ENCODE measurements around the gene ATF2. TPM values are rescaled to one million over a fixed set of nuclear protein-coding genes. Genes with fewer than 3 reads are reported as not detected.

Gene ATF2
- total and polyA plus RNA-seq, 2 of the 4 experiments (the other 2 are of a cell fraction): 23.2 to 60.0 TPM

DNA sequence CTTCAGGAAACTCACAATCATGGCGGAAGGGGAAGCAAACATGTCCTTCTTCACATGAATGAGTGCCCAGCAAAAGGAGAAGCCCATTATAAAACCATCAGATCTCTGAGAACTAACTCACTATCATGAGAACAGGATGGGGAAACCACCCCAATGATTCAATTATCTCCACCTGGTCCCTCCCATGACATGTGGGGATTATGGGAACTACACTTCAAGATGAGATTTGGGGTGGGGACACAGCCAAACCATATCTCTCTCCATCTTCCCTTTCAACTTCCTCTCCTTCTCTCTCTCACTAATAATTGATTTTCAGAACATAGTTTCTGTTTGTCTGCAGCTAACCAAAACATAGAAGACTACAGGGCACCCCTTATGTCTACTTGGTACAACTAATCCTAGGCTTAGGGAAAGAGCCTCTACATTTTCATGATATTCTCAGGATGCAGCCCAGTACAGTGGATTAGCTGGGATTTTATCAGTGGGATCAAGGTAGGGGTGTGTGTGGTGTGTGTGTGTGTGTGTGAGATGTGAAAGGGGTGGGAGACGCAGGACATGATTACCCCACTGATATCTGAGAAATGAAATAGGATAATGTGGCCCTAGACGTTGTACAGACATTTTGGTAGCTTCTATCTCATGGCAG is 2.8 kb upstream of the ATF2 start:
- Histone ChIP-seq H3K56ac (ENCODE audit: extremely low read depth, insufficient read depth, low read length) (no peak overlapping the region), H3K4me2 (ENCODE audit: low read depth, low read length) (no peak overlapping the region), H2AK5ac (ENCODE audit: low read depth, low read length) (no peak overlapping the region), H3K23ac (ENCODE audit: low read depth, low read length) (no peak overlapping the region), H2AFZ (replicated peaks; ENCODE audit: low read length, poor library complexity) (no peak overlapping the region), H4K20me1 (ENCODE audit: insufficient read depth, low read length) (peaks cover under 1% of the 10 kb centered on the region; the same call in 1 of the 2 replicates), H3K36me3 (ENCODE audit: control insufficient read depth, insufficient read depth, low read length) (peaks cover 3% of the 10 kb centered on the region; the same call in 1 of the 2 replicates), H3K4me3 (ENCODE audit: insufficient read depth, low read depth, low read length) (no peak overlapping the region), H4K5ac (ENCODE audit: low read depth, low read length) (no peak overlapping the region), H4K91ac (ENCODE audit: insufficient read depth, low read depth, low read length) (no peak overlapping the region), H2BK5ac (ENCODE audit: low read depth, low read length, poor library complexity, severe bottlenecking) (no peak overlapping the region), H3K27me3 (ENCODE audit: control insufficient read depth, insufficient read depth, low read length) (no peaks in the 10 kb centered on the region), H2BK15ac (ENCODE audit: low read depth, low read length) (no peak overlapping the region), H3K79me1 (ENCODE audit: low read depth in 1 of 2, low read length in 2 of 2) (peaks cover 5 to 19% of the 10 kb centered on the region in 2 experiments), H3K9me1 (ENCODE audit: insufficient read depth, low read length) (0 out of 2 replicates have a peak, but pooled peaks cover 2% of the 10 kb centered on the region), H4K8ac (ENCODE audit: low read depth in 2 of 2, low read length in 2 of 2) (no peak overlapping the region), H2BK120ac (ENCODE audit: low read depth, low read length) (no peak overlapping the region), H3K18ac (ENCODE audit: low read depth, low read length) (no peak overlapping the region), H3K9ac (ENCODE audit: low read depth, low read length) (no peak overlapping the region), H2BK20ac (ENCODE audit: low read depth, low read length) (no peak overlapping the region), H3K4me1 (ENCODE audit: control insufficient read depth, insufficient read depth, low read length) (no peaks in the 10 kb centered on the region), H3K9me3 (ENCODE audit: control insufficient read depth, insufficient read depth, low read length) (no peaks in the 10 kb centered on the region), H3K27ac (ENCODE audit: insufficient read depth, low read length) (no peak overlapping the region), H2AK9ac (replicated peaks; ENCODE audit: low read depth, low read length, poor library complexity) (no peak overlapping the region), H3K14ac (replicated peaks; ENCODE audit: low read depth, low read length) (no peak overlapping the region), H3K4ac (ENCODE audit: low read depth, low read length) (no peak overlapping the region)
- no TSS peak for BruUV-seq (replicated peaks)
- intact Hi-C loops (cut with micrococcal nuclease): no loop called here
- TF ChIP-seq CHD1 (IDR thresholded peaks at IDR 0.05; ENCODE audit: low read depth, low read length): no peak
- TF ChIP-seq MAFK (IDR thresholded peaks at IDR 0.05; ENCODE audit: low read depth, low read length): no peak
- TF ChIP-seq, protein P1, sequence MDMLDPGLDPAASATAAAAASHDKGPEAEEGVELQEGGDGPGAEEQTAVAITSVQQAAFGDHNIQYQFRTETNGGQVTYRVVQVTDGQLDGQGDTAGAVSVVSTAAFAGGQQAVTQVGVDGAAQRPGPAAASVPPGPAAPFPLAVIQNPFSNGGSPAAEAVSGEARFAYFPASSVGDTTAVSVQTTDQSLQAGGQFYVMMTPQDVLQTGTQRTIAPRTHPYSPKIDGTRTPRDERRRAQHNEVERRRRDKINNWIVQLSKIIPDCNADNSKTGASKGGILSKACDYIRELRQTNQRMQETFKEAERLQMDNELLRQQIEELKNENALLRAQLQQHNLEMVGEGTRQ (IDR thresholded peaks at IDR 0.05; ENCODE audit: low read depth, low read length): no peak
- no peak for TF ChIP-seq MAZ (IDR thresholded peaks at IDR 0.05; ENCODE audit: borderline replicate concordance, low read depth, low read length)
- TF ChIP-seq RFX5 (IDR thresholded peaks at IDR 0.05; ENCODE audit: low read depth, low read length): no peak
- TF ChIP-seq, protein P2, sequence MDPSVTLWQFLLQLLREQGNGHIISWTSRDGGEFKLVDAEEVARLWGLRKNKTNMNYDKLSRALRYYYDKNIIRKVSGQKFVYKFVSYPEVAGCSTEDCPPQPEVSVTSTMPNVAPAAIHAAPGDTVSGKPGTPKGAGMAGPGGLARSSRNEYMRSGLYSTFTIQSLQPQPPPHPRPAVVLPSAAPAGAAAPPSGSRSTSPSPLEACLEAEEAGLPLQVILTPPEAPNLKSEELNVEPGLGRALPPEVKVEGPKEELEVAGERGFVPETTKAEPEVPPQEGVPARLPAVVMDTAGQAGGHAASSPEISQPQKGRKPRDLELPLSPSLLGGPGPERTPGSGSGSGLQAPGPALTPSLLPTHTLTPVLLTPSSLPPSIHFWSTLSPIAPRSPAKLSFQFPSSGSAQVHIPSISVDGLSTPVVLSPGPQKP (IDR thresholded peaks at IDR 0.05; ENCODE audit: borderline replicate concordance, low read depth, low read length): no peak
- TF ChIP-seq POLR2A (IDR thresholded peaks at IDR 0.05; ENCODE audit: low read depth, low read length): no peak
- TF ChIP-seq MXI1 (IDR thresholded peaks at IDR 0.05; ENCODE audit: borderline replicate concordance, low read depth, low read length): no peak
- TF ChIP-seq RAD21 (IDR thresholded peaks at IDR 0.05; ENCODE audit: low read length): no peak
- TF ChIP-seq SMC3 (IDR thresholded peaks at IDR 0.05; ENCODE audit: low read depth, low read length): no peak
- TF ChIP-seq, protein P3, sequence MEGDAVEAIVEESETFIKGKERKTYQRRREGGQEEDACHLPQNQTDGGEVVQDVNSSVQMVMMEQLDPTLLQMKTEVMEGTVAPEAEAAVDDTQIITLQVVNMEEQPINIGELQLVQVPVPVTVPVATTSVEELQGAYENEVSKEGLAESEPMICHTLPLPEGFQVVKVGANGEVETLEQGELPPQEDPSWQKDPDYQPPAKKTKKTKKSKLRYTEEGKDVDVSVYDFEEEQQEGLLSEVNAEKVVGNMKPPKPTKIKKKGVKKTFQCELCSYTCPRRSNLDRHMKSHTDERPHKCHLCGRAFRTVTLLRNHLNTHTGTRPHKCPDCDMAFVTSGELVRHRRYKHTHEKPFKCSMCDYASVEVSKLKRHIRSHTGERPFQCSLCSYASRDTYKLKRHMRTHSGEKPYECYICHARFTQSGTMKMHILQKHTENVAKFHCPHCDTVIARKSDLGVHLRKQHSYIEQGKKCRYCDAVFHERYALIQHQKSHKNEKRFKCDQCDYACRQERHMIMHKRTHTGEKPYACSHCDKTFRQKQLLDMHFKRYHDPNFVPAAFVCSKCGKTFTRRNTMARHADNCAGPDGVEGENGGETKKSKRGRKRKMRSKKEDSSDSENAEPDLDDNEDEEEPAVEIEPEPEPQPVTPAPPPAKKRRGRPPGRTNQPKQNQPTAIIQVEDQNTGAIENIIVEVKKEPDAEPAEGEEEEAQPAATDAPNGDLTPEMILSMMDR (conservative IDR thresholded peaks at IDR 0.05; ENCODE audit: low read depth, low read length): no peak
- TF ChIP-seq FOS (IDR thresholded peaks at IDR 0.05; ENCODE audit: low read depth, low read length): no peak
- no peak for TF ChIP-seq BHLHE40 (IDR thresholded peaks at IDR 0.05; ENCODE audit: low read depth, low read length)
- TF ChIP-seq CEBPB (IDR thresholded peaks at IDR 0.05; ENCODE audit: low read depth, low read length): no peak
- no peak for TF ChIP-seq RCOR1 (IDR thresholded peaks at IDR 0.05; ENCODE audit: insufficient replicate concordance, low read length)
- no peak for TF ChIP-seq NFE2L2 (IDR thresholded peaks at IDR 0.05; ENCODE audit: low read depth, low read length)
- ATAC-seq (ENCODE audit: low read depth) (no peak), DNase-seq (no peak)
- in situ Hi-C loops (cut with MboI; ENCODE audit: low sequenced_read_pairs): no loop called here
- ChIA-PET POLR2A (ENCODE audit: unreplicated experiment) (no interaction called here), CTCF (no interaction called here)
- dilution Hi-C loops (cut with HindIII; ENCODE audit: low sequenced_read_pairs, unreplicated experiment): no loop called here
- no CpG with 5 or more reads among the region's 3 CpGs for WGBS, 2 experiments (ENCODE audit: extremely low coverage in 2 of 2, insufficient read length in 1 of 2)

Data from IMR-90 (cell line).